ENCODE results near the gene POU2F3.

The POU2F3 gene

DNA sequence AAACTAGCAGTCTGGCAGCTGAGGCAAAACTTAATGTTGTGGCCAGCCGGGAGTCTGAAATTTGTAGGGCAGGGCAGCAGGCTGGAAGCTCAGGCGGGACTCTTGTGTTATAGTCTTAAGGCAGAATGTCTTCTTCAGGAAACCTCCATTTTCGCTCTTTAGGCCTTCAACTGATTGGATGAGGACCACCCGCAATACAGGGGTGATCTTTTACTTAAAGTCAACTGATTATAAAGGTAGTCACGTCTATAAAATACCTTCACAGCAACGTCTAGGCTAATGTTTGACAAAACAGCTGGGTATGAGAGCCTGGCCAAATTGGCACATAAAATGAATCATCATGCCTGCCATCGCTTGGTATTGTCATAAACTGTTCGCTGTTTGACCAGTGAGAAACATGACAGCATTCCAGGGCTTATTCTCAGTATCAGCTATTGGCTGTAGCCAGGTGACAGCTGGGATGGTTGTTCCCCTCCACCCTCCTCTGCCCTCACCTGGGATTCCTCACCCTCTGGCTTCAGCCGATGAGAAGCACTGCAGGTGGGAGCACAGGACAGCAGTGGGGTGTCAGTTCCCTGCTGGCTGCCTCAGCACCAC is 6.6 kb upstream of the POU2F3 start:
- TF ChIP-seq, protein P1, sequence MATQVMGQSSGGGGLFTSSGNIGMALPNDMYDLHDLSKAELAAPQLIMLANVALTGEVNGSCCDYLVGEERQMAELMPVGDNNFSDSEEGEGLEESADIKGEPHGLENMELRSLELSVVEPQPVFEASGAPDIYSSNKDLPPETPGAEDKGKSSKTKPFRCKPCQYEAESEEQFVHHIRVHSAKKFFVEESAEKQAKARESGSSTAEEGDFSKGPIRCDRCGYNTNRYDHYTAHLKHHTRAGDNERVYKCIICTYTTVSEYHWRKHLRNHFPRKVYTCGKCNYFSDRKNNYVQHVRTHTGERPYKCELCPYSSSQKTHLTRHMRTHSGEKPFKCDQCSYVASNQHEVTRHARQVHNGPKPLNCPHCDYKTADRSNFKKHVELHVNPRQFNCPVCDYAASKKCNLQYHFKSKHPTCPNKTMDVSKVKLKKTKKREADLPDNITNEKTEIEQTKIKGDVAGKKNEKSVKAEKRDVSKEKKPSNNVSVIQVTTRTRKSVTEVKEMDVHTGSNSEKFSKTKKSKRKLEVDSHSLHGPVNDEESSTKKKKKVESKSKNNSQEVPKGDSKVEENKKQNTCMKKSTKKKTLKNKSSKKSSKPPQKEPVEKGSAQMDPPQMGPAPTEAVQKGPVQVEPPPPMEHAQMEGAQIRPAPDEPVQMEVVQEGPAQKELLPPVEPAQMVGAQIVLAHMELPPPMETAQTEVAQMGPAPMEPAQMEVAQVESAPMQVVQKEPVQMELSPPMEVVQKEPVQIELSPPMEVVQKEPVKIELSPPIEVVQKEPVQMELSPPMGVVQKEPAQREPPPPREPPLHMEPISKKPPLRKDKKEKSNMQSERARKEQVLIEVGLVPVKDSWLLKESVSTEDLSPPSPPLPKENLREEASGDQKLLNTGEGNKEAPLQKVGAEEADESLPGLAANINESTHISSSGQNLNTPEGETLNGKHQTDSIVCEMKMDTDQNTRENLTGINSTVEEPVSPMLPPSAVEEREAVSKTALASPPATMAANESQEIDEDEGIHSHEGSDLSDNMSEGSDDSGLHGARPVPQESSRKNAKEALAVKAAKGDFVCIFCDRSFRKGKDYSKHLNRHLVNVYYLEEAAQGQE (IDR thresholded peaks at IDR 0.05; ENCODE audit: low read depth) = no peak
- no peak for TF ChIP-seq CREB1 (IDR thresholded peaks at IDR 0.05; ENCODE audit: low read depth)

DNA sequence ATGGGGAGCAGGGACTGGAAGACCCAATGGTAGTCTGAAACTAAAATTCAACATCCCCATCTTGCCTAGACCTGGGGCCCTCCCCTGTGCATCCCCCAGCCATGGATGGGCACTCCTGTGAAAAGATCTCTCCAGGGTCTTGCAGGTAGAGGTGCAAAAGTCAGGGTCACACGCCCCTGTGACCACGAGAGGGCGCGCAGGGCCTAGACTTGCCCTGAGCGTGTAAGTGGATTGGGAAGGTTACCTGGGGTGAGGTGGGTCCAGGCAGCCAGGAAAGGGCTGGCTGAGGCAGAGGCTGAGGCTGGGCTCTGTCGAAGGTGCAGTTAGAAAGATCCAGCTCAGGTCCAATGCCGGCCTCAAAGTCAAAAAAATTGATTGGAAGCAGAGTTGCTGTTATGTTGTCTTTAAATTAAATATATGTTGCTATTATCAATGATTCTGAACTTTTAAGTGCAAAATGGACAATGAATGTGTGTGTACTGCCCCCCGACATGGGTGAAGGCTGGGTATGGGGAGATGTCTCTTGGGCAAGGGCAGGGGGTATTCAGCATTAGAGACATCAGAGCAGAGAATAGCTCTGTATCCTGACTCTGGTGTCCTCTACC is 4.8 kb upstream of the POU2F3 start:
- TF ChIP-seq RAD21 (IDR thresholded peaks at IDR 0.05; ENCODE audit: low read depth) (peak; percentile 96), CEBPB (IDR thresholded peaks at IDR 0.05) (no peak), NFIC (IDR thresholded peaks at IDR 0.05) (no peak)
- TF ChIP-seq, protein P2, sequence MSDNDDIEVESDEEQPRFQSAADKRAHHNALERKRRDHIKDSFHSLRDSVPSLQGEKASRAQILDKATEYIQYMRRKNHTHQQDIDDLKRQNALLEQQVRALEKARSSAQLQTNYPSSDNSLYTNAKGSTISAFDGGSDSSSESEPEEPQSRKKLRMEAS (IDR thresholded peaks at IDR 0.05) = no peak
- TF ChIP-seq, protein P3, sequence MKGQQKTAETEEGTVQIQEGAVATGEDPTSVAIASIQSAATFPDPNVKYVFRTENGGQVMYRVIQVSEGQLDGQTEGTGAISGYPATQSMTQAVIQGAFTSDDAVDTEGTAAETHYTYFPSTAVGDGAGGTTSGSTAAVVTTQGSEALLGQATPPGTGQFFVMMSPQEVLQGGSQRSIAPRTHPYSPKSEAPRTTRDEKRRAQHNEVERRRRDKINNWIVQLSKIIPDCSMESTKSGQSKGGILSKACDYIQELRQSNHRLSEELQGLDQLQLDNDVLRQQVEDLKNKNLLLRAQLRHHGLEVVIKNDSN (IDR thresholded peaks at IDR 0.05) = no peak

DNA sequence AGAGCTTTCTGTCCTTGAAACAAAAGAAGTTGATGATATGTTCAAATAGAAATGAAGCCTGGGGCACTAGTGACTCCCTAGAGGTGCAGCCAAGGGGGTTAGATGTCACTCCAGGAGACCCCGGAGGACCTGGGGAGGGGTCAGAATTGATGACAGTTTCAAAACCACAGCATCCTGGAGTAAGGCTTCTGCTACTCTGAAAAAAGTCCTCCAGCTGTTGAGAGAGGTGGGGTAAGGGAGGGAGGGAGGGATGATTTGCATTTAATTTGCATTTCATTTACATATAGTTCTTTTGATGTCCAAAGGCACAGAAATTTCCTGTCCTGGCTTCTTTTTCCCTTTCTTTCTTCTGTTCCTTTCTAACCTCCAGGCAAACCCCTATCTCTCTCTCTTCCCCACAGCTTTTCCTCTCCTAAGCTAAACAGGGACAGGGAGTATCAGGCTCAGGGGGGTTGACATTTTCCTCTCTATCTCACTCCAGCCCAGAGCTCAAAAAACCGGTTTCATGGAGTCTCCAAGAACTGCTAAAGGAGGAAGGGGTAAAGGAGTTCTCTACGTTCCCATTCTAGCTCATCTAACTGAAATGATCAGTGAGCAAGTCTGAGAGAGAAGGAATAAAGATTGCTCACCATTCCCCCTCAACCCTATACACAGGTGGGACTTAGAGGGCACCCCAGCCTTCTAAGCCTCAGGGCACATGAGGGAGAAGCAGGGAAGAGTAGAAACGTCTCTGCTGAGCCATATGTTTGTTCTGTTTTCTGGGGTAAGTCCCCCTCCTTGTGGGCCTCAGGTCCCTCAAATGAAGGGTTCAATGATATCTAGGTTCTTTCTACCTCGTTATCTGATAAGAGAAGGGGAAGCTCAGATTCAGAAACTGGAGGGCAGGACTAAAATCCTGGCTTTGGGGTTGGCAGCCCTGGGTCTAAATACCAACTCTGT is 3.5 kb upstream of the POU2F3 start:
- TF ChIP-seq EGR1 (IDR thresholded peaks at IDR 0.05) (no peak), YY1 (IDR thresholded peaks at IDR 0.05; ENCODE audit: low read depth) (no peak), FOXM1 (IDR thresholded peaks at IDR 0.05; ENCODE audit: borderline replicate concordance, low read depth) (no peak), TCF12 (IDR thresholded peaks at IDR 0.05; ENCODE audit: low read depth) (no peak), CEBPB (IDR thresholded peaks at IDR 0.05) (no peak), CREB1 (IDR thresholded peaks at IDR 0.05; ENCODE audit: low read depth) (no peak)

DNA sequence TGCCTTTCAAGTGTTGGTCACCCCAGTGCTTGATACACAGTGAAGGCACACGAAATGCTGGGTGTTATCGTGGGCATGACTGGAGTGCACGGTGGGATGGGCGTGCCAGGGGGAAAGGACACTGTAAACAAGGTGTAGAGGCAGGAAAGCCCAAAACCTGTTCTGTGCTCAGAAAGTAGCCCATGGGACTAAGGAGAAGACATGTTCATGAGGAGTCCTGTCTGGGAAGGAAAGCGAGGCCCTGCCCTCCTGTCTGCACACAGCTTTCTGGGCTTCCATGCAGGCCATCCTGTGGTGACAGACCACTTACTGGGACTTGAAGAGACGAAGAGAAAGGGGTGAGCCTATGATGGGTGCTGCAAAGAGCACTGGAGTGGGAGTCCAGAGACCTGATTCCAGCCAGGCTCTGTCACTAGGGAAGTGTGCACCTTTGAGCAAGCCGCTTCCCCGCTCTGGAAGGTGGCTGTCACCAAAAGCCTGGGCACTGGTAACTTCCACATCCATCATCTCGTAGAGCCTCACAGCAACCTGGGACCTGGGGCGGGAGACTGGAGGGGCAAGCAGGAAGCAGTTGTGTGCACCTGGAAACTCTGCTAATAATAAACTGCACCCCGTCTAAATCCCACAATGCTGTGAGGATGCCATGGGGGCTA is 846 bp upstream of the POU2F3 start:
- TF ChIP-seq, protein P3 (IDR thresholded peaks at IDR 0.05) = no peak
- TF ChIP-seq, protein P1 (IDR thresholded peaks at IDR 0.05; ENCODE audit: low read depth) = no peak
- no peak for TF ChIP-seq TAF1 (IDR thresholded peaks at IDR 0.05; ENCODE audit: low read depth)
- TF ChIP-seq TCF12 (IDR thresholded peaks at IDR 0.05; ENCODE audit: low read depth) = no peak
- TF ChIP-seq EP300 (IDR thresholded peaks at IDR 0.05; ENCODE audit: borderline replicate concordance) = no peak
- TF ChIP-seq, protein P2 (IDR thresholded peaks at IDR 0.05) = no peak

DNA sequence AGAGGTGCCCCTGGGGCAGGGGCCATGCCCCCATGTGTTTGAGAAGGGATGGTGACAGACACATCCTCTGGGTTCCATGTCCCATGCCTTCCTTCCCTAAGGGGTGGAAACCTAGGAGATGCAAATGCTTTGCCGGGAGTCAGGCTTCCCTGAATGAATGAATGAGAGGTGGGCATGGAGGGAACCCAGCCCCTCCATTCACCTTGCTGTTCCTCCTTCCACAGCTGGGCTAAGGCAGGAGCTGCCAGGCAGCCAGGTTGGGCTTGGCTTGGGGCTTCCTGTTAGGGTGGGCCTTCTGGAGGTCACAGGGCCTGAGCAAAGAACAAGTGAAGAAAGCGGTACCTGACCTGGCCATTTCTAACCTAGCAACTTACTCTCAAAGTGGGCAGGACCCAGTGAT is 926 bp downstream of the POU2F3 start:
- TF ChIP-seq CEBPB (IDR thresholded peaks at IDR 0.05) (no peak), EGR1 (IDR thresholded peaks at IDR 0.05) (no peak), EP300 (IDR thresholded peaks at IDR 0.05; ENCODE audit: borderline replicate concordance) (no peak), TEAD4 (IDR thresholded peaks at IDR 0.05) (no peak), NFIC (IDR thresholded peaks at IDR 0.05) (no peak)

DNA sequence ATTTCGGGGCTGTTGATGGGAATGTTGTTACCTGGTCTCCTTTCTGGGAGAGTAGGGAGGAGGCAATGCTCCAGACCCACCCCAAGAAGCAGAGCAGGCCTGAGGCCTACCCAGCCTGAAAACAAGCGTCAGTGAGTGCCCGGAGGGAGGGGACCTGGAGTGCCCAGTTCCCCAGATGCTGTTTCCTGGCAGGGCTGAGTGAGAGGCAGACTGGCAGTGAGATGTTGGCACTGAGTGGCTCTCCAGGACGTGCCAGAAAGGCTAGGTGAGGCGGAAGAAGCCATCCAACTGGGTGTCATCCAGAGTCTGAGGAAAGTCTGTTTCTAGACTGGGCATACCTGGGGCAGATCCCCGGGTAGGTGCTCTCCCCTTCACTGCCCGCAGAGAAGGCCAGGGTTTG is 1.3 kb downstream of the POU2F3 start:
- TF ChIP-seq TEAD4 (IDR thresholded peaks at IDR 0.05) = no peak
- TF ChIP-seq, protein P3 (IDR thresholded peaks at IDR 0.05) = no peak
- TF ChIP-seq RAD21 (IDR thresholded peaks at IDR 0.05; ENCODE audit: low read depth) = no peak
- TF ChIP-seq TAF1 (IDR thresholded peaks at IDR 0.05; ENCODE audit: low read depth) = no peak
- no peak for TF ChIP-seq TCF12 (IDR thresholded peaks at IDR 0.05; ENCODE audit: low read depth)
- TF ChIP-seq, protein P2 (IDR thresholded peaks at IDR 0.05) = no peak
- TF ChIP-seq FOXM1 (IDR thresholded peaks at IDR 0.05; ENCODE audit: borderline replicate concordance, low read depth) = no peak
- TF ChIP-seq ZBTB7A (IDR thresholded peaks at IDR 0.05; ENCODE audit: low read depth) = no peak
- TF ChIP-seq NFIC (IDR thresholded peaks at IDR 0.05) = no peak
- no peak for TF ChIP-seq EGR1 (IDR thresholded peaks at IDR 0.05)
- no peak for TF ChIP-seq CREB1 (IDR thresholded peaks at IDR 0.05; ENCODE audit: low read depth)
- TF ChIP-seq EP300 (IDR thresholded peaks at IDR 0.05; ENCODE audit: borderline replicate concordance) = no peak
- no peak for TF ChIP-seq YY1 (IDR thresholded peaks at IDR 0.05; ENCODE audit: low read depth)
- TF ChIP-seq CEBPB (IDR thresholded peaks at IDR 0.05) = no peak
- TF ChIP-seq, protein P1 (IDR thresholded peaks at IDR 0.05; ENCODE audit: low read depth) = no peak
